ENCODE results near the gene ATXN10.

Gene ATXN10

GRCh38 chr22:45843986-45844385 is 172.4 kb downstream of the ATXN10 start:
- in situ Hi-C loops (cut with HindIII; ENCODE audit: low sequenced_read_pairs), result no loop called here
- no peak overlapping the region for H3K4me3 ChIP-seq (ENCODE audit: low read depth, low read length)
- DNase-seq (ENCODE audit: low read depth, low spot score), result no peak
- no peak for TF ChIP-seq CTCF (IDR thresholded peaks at IDR 0.05; ENCODE audit: low read depth, low read length)

DNA sequence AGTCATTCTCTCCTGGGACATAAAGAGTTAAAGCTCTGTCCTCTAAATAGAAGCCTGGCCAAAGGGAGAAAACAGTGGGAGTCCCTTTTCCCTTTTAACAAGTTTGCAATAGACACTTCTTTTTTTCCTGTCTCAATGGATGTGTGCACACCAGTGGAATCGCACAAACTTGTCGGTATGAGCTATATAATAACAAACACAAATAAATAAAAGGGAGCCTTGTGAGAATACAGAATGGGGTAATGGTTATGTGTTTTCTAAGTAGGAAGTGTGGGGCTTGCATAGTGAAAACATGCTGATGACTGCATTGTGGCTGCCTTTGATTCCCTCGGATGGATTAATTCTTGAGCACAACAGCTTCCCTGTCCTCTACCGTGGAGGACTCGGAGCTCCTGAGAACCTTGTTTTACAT is 173.4 kb downstream of the ATXN10 start:
- no peak overlapping the region for H3K4me3 ChIP-seq (ENCODE audit: low read depth, low read length)
- in situ Hi-C loops (cut with HindIII; ENCODE audit: low sequenced_read_pairs), result no loop called here
- no peak for TF ChIP-seq CTCF (IDR thresholded peaks at IDR 0.05; ENCODE audit: low read depth, low read length)
- DNase-seq (ENCODE audit: low read depth, low spot score), result peak; percentile 18

DNA sequence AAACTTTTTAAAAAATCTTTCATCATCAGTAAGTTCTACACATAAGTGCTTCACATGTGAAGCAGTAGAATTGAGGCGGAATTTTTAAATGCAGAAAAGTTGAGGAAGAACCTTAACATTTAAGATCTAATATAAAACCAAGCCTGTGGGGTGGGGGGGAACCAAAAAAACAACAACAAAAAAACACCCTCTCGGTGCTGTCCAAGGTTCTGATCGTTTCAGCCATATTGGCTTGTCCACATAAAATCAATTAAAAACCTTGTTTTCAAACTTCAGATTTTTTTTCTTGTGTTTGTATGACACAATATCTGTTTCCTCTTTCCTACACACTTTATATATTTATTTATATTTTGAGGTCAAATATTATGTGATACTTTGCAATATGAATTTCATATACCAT is 175.3 kb downstream of the ATXN10 start:
- H3K4me3 ChIP-seq (ENCODE audit: low read depth, low read length), result no peak overlapping the region
- no peak for DNase-seq (ENCODE audit: low read depth, low spot score)
- in situ Hi-C loops (cut with HindIII; ENCODE audit: low sequenced_read_pairs), result no loop called here
- TF ChIP-seq CTCF (IDR thresholded peaks at IDR 0.05; ENCODE audit: low read depth, low read length), result no peak

GRCh38 chr22:45848904-45849303 is 177.3 kb downstream of the ATXN10 start:
- TF ChIP-seq CTCF (IDR thresholded peaks at IDR 0.05; ENCODE audit: low read depth, low read length), result no peak
- DNase-seq (ENCODE audit: low read depth, low spot score), result no peak
- in situ Hi-C loops (cut with HindIII; ENCODE audit: low sequenced_read_pairs), result no loop called here
- no peak overlapping the region for H3K4me3 ChIP-seq (ENCODE audit: low read depth, low read length)

GRCh38 chr22:45852826-45853225 is 181.2 kb downstream of the ATXN10 start:
- in situ Hi-C loops (cut with HindIII; ENCODE audit: low sequenced_read_pairs), result no loop called here

DNA sequence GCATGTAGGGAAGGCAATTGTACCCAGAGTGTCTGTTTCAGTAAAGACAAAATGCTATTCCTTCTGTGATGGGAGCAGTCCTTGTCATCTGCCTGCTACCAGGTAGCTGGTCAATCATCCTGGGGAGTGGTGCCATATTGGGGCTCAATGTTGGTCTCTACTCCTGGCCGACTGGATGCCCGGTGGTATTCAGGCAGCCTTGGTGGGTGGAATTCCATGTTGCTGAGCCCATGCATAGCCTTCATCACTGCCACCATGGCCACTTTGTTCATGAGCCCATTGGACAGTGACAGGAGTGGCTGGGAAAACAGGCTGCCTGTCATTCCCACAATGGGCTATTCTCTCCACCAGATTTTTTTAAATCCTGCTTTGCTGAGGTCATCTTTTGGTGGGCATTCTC is 184.3 kb downstream of the ATXN10 start:
- in situ Hi-C loops (cut with HindIII; ENCODE audit: low sequenced_read_pairs), result no loop called here
- no peak for TF ChIP-seq CTCF (IDR thresholded peaks at IDR 0.05; ENCODE audit: low read depth, low read length)

More at GRCh38 chr22:45852826-45853225, 181.2 kb downstream of the ATXN10 start:
- TF ChIP-seq CTCF (IDR thresholded peaks at IDR 0.05; ENCODE audit: low read depth, low read length), result no peak
- H3K4me3 ChIP-seq (ENCODE audit: low read depth, low read length), result no peak overlapping the region
- DNase-seq (ENCODE audit: low read depth, low spot score), result no peak

GRCh38 chr22:45857519-45857918 is 185.9 kb downstream of the ATXN10 start:
- no peak overlapping the region for H3K4me3 ChIP-seq (ENCODE audit: low read depth, low read length)
- no peak for TF ChIP-seq CTCF (IDR thresholded peaks at IDR 0.05; ENCODE audit: low read depth, low read length)
- in situ Hi-C loops (cut with HindIII; ENCODE audit: low sequenced_read_pairs), result no loop called here
- no peak for DNase-seq (ENCODE audit: low read depth, low spot score)

More for the DNA sequence above, 184.3 kb downstream of the ATXN10 start:
- no peak overlapping the region for H3K4me3 ChIP-seq (ENCODE audit: low read depth, low read length)
- DNase-seq (ENCODE audit: low read depth, low spot score), result no peak

Measured in astrocyte of the spinal cord (primary cell).